ENCODE results near the gene CACNB2. TPM values are rescaled to one million over a fixed set of nuclear protein-coding genes. Genes with fewer than 3 reads are reported as not detected.

CACNB2 gene
- total RNA-seq, 2 donors from 2014 or later = 12.5 to 12.7 TPM

- no peaks in the 10 kb centered on the region for H3K27me3 ChIP-seq
- H3K4me1 ChIP-seq = no peaks in the 10 kb centered on the region
- no peaks in the 10 kb centered on the region for H3K36me3 ChIP-seq (replicated peaks in 1 of 2; ENCODE audit: insufficient read depth in 1 of 2, low read depth in 2 of 2)
- peak overlapping the region in 3 of 4 donors; percentile 13 to 60 (median 55) for H3K27ac ChIP-seq
- no peaks in the 10 kb centered on the region for H3K9me3 ChIP-seq
- no peak for TF ChIP-seq POLR2A (IDR thresholded peaks at IDR 0.05)
- no peak for TF ChIP-seq CTCF (IDR thresholded peaks at IDR 0.05)
- ATAC-seq = peak; percentile 70
- H3K4me3 ChIP-seq = no peak overlapping the region
- DNase-seq = no peak
- 67 to 79% methylated on average over 9 of the region's 9 CpGs for WGBS, 2 donors
- intact Hi-C loops (cut with DNase I) = no loop called here
Observed at GRCh38 chr10:18293536-18294510, 153.6 kb downstream of the CACNB2 start.

- H3K27ac ChIP-seq = no peak overlapping the region
- H3K4me1 ChIP-seq = no peaks in the 10 kb centered on the region
- H3K4me3 ChIP-seq = no peak overlapping the region
- H3K27me3 ChIP-seq = no peaks in the 10 kb centered on the region
- no peak for DNase-seq
- TF ChIP-seq CTCF (IDR thresholded peaks at IDR 0.05) = no peak
- TF ChIP-seq POLR2A (IDR thresholded peaks at IDR 0.05) = no peak
- ATAC-seq = no peak
- intact Hi-C loops (cut with DNase I) = no loop called here
- WGBS, 2 donors = 81 to 90% methylated on average over 4 of the region's 4 CpGs
- no peaks in the 10 kb centered on the region for H3K9me3 ChIP-seq
- no peaks in the 10 kb centered on the region for H3K36me3 ChIP-seq (replicated peaks in 1 of 2; ENCODE audit: insufficient read depth in 1 of 2, low read depth in 2 of 2)
Observed at GRCh38 chr10:18294633-18295032, 154.4 kb downstream of the CACNB2 start.

GRCh38 chr10:18297659-18298058 is 157.4 kb downstream of the CACNB2 start:
- intact Hi-C loops (cut with DNase I) = no loop called here
- Histone ChIP-seq H3K9me3 (no peaks in the 10 kb centered on the region), H3K4me1 (no peaks in the 10 kb centered on the region), H3K4me3 (no peak overlapping the region), H3K27me3 (no peaks in the 10 kb centered on the region), H3K27ac (no peak overlapping the region), H3K36me3 (replicated peaks in 1 of 2; ENCODE audit: insufficient read depth in 1 of 2, low read depth in 2 of 2) (no peaks in the 10 kb centered on the region)
- no peak for DNase-seq
- whole genome bisulfite sequencing, 2 donors = 70 to 77% methylated on average over 5 of the region's 5 CpGs
- ATAC-seq = no peak
- TF ChIP-seq CTCF (IDR thresholded peaks at IDR 0.05) (no peak), POLR2A (IDR thresholded peaks at IDR 0.05) (no peak)

- H3K4me3 ChIP-seq = no peak overlapping the region
- H3K9me3 ChIP-seq = no peaks in the 10 kb centered on the region
- WGBS, 2 donors = 87 to 92% methylated on average over 9 of the region's 9 CpGs
- intact Hi-C loops (cut with DNase I) = no loop called here
- H3K27ac ChIP-seq = no peak overlapping the region
- no peak for DNase-seq
- H3K36me3 ChIP-seq (replicated peaks in 1 of 2; ENCODE audit: insufficient read depth in 1 of 2, low read depth in 2 of 2) = no peaks in the 10 kb centered on the region
- H3K27me3 ChIP-seq = no peaks in the 10 kb centered on the region
- H3K4me1 ChIP-seq = no peaks in the 10 kb centered on the region
- ATAC-seq = no peak
- no peak for TF ChIP-seq CTCF (IDR thresholded peaks at IDR 0.05)
- TF ChIP-seq POLR2A (IDR thresholded peaks at IDR 0.05) = no peak
Observed at GRCh38 chr10:18298256-18298655, 158.0 kb downstream of the CACNB2 start.
